ENCODE data around the gene FXR2.
A peak's percentile ranks its signal among the peaks of the same experiment; 100 is the strongest.

Gene FXR2

DNA sequence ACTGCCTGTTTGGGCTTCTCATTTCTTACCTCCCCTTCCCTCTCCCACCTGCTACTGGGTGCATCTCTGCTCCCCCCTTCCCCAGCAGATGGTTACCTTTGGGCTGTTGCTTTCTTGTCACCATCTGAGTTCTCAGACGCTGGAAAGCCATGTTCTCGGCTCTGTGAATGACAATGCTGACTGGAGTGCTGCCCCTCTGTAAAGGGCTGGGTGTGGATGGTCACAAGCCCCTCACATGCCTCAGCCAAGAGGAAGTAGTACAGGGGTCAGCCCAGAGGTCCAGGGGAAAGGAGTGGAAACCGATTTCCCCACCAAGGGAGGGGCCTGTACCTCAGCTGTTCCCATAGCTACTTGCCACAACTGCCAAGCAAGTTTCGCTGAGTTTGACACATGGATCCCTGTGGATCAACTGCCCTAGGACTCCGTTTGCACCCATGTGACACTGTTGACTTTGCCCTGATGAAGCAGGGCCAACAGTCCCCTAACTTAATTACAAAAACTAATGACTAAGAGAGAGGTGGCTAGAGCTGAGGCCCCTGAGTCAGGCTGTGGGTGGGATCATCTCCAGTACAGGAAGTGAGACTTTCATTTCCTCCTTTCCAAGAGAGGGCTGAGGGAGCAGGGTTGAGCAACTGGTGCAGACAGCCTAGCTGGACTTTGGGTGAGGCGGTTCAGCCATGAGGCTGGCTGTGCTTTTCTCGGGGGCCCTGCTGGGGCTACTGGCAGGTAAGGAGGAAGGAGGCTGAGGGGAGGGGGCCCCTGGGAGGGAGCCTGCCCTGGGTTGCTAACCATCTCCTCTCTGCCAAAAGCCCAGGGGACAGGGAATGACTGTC is 35.5 kb downstream of the FXR2 start, which contains the start of gene CD68:
TSS of gene CD68 (plus strand) at position 638 of the 833 bp plus-strand sequence. CDS start at position 678, 40 bp downstream.
- no peak within 1 kb of the TSS for H4K91ac ChIP-seq (ENCODE audit: low read depth, low read length)
- H2AK5ac ChIP-seq (ENCODE audit: low read length), result no peak within 1 kb of the TSS
- peak within 1 kb of the TSS; percentile 15 for H4K8ac ChIP-seq (ENCODE audit: low read depth, low read length)
- H3K4me2 ChIP-seq (ENCODE audit: low read length), result no peak within 1 kb of the TSS
- no peak within 1 kb of the TSS for H3K23ac ChIP-seq (ENCODE audit: low read length)
- peak; percentile 88 to 93 for DNase-seq
- no peak within 1 kb of the TSS for H2AFZ ChIP-seq (ENCODE audit: insufficient read depth, low read length, poor library complexity)
- peak within 1 kb of the TSS; percentile 9 for H4K12ac ChIP-seq (ENCODE audit: low read depth, low read length)
- peaks cover 6% of the 10 kb centered on the region for H3K79me2 ChIP-seq (ENCODE audit: control insufficient read depth, insufficient read depth, low read length, poor library complexity)
- no peak within 1 kb of the TSS for H2BK120ac ChIP-seq (ENCODE audit: insufficient read depth, low read length, poor library complexity)
- no CpG with 5 or more reads among the region's 7 CpGs for WGBS (ENCODE audit: extremely low coverage, insufficient coverage, insufficient read length)
- peak within 1 kb of the TSS; percentile 4 for H3K27ac ChIP-seq (ENCODE audit: low read depth, low read length)
- peaks cover 34 to 54% of the 10 kb centered on the region in 2 experiments for H3K36me3 ChIP-seq (ENCODE audit: control insufficient read depth in 1 of 2, insufficient read depth in 2 of 2, low read length in 2 of 2)
- no peak within 1 kb of the TSS for H3K4ac ChIP-seq (ENCODE audit: low read depth, low read length)
- H3K27me3 ChIP-seq (ENCODE audit: insufficient read depth, low read length), result no peaks in the 10 kb centered on the region
- peaks cover 2% of the 10 kb centered on the region for H3K9me3 ChIP-seq (ENCODE audit: insufficient read depth, low read depth, low read length)
- H2BK12ac ChIP-seq (ENCODE audit: low read length), result no peak within 1 kb of the TSS
- H3K18ac ChIP-seq (ENCODE audit: low read length), result no peak within 1 kb of the TSS
- H3K14ac ChIP-seq (ENCODE audit: low read length), result no peak within 1 kb of the TSS
- H2BK5ac ChIP-seq (ENCODE audit: low read depth, low read length, poor library complexity), result no peak within 1 kb of the TSS
- no peak within 1 kb of the TSS for H3K9ac ChIP-seq (ENCODE audit: low read length)
- no peak within 1 kb of the TSS for H3K4me3 ChIP-seq (ENCODE audit: low read depth, low read length)
- peaks cover 9 to 15% of the 10 kb centered on the region in 2 experiments for H3K4me1 ChIP-seq (ENCODE audit: control insufficient read depth in 1 of 2, insufficient read depth in 2 of 2, low read length in 2 of 2)
- H3K79me1 ChIP-seq (ENCODE audit: low read length), result peaks cover 12% of the 10 kb centered on the region

DNA sequence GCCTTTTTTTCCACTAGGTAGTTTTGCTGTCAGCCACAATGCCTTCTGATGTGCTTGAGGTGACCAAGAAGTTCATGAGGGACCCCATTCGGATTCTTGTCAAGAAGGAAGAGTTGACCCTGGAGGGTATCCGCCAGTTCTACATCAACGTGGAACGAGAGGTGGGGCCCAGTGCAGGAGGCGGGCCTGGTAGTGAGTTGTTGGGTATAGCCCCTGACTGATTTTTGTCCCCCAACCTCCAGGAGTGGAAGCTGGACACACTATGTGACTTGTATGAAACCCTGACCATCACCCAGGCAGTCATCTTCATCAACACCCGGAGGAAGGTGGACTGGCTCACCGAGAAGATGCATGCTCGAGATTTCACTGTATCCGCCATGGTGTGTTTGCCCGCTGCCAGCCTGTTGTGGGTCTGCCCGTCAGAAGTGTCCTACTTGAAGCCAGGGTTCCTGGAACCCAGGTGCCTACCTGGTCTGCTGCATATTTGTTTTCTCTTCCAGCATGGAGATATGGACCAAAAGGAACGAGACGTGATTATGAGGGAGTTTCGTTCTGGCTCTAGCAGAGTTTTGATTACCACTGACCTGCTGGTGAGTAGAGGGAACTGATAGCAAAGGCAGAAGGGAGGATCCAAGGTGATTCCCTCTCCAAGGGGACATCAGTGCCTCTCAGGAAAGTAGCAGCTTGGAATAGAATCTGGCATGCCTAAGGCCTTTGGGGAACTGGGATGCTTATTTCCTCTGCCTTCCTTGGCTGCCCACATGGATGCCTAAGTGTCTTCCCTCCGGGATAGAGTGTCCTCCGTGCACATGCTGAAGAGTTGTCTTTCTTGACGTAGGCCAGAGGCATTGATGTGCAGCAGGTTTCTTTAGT is 37.1 kb downstream of the FXR2 start:
- Histone ChIP-seq H3K18ac (ENCODE audit: low read length) (no peak overlapping the region), H3K27ac (ENCODE audit: low read depth, low read length) (no peak overlapping the region), H2BK120ac (ENCODE audit: insufficient read depth, low read length, poor library complexity) (no peak overlapping the region), H4K8ac (ENCODE audit: low read depth, low read length) (no peak overlapping the region), H2BK5ac (ENCODE audit: low read depth, low read length, poor library complexity) (no peak overlapping the region), H3K79me2 (ENCODE audit: control insufficient read depth, insufficient read depth, low read length, poor library complexity) (peaks cover 14% of the 10 kb centered on the region), H2AK5ac (ENCODE audit: low read length) (no peak overlapping the region), H3K9me3 (ENCODE audit: insufficient read depth, low read depth, low read length) (peaks cover 4% of the 10 kb centered on the region), H3K4ac (ENCODE audit: low read depth, low read length) (no peak overlapping the region), H3K23ac (ENCODE audit: low read length) (no peak overlapping the region), H3K4me3 (ENCODE audit: low read depth, low read length) (no peak overlapping the region), H3K14ac (ENCODE audit: low read length) (no peak overlapping the region), H3K36me3 (ENCODE audit: control insufficient read depth in 1 of 2, insufficient read depth in 2 of 2, low read length in 2 of 2) (peaks cover 39 to 59% of the 10 kb centered on the region in 2 experiments), H3K27me3 (ENCODE audit: insufficient read depth, low read length) (no peaks in the 10 kb centered on the region), H4K12ac (ENCODE audit: low read depth, low read length) (no peak overlapping the region), H3K4me2 (ENCODE audit: low read length) (no peak overlapping the region), H2BK12ac (ENCODE audit: low read length) (no peak overlapping the region), H4K91ac (ENCODE audit: low read depth, low read length) (no peak overlapping the region), H2AFZ (ENCODE audit: insufficient read depth, low read length, poor library complexity) (no peak overlapping the region), H3K4me1 (ENCODE audit: control insufficient read depth in 1 of 2, insufficient read depth in 2 of 2, low read length in 2 of 2) (peaks cover 2 to 11% of the 10 kb centered on the region in 2 experiments), H3K79me1 (ENCODE audit: low read length) (peaks cover 8% of the 10 kb centered on the region), H3K9ac (ENCODE audit: low read length) (no peak overlapping the region)
- WGBS (ENCODE audit: extremely low coverage, insufficient coverage, insufficient read length), result no CpG with 5 or more reads among the region's 17 CpGs
- no peak for DNase-seq

DNA sequence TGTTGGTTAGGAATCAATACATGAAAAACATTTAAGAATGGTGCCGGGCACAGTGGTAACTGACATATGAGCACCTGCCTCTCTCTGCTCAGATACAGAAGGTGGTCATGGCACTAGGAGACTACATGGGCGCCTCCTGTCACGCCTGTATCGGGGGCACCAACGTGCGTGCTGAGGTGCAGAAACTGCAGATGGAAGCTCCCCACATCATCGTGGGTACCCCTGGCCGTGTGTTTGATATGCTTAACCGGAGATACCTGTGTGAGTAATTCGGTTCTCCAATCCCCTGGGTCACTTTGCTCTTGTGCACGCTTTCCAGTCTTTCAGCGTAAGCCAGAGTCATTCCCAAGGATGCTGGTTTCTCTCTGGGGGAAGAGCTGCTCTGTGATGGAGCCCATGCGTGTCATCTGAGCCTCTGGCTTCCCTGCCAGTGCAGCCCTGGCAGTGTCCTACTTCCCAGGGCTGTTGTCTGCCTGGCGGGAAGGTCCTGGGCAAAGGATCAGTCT is 38.2 kb downstream of the FXR2 start:
- no peak overlapping the region for H3K18ac ChIP-seq (ENCODE audit: low read length)
- no peak for DNase-seq
- peaks cover 12% of the 10 kb centered on the region for H3K79me1 ChIP-seq (ENCODE audit: low read length)
- no peak overlapping the region for H2AFZ ChIP-seq (ENCODE audit: insufficient read depth, low read length, poor library complexity)
- H3K23ac ChIP-seq (ENCODE audit: low read length), result no peak overlapping the region
- no peak overlapping the region for H4K8ac ChIP-seq (ENCODE audit: low read depth, low read length)
- H3K36me3 ChIP-seq (ENCODE audit: control insufficient read depth in 1 of 2, insufficient read depth in 2 of 2, low read length in 2 of 2), result peaks cover 39 to 59% of the 10 kb centered on the region in 2 experiments
- H3K9ac ChIP-seq (ENCODE audit: low read length), result no peak overlapping the region
- H3K4me1 ChIP-seq (ENCODE audit: control insufficient read depth in 1 of 2, insufficient read depth in 2 of 2, low read length in 2 of 2), result peaks cover 2 to 15% of the 10 kb centered on the region in 2 experiments
- no peak overlapping the region for H3K4me2 ChIP-seq (ENCODE audit: low read length)
- no peak overlapping the region for H2BK120ac ChIP-seq (ENCODE audit: insufficient read depth, low read length, poor library complexity)
- no peak overlapping the region for H3K27ac ChIP-seq (ENCODE audit: low read depth, low read length)
- H3K14ac ChIP-seq (ENCODE audit: low read length), result no peak overlapping the region
- no peak overlapping the region for H2AK5ac ChIP-seq (ENCODE audit: low read length)
- H3K9me3 ChIP-seq (ENCODE audit: insufficient read depth, low read depth, low read length), result peaks cover 4% of the 10 kb centered on the region
- H4K12ac ChIP-seq (ENCODE audit: low read depth, low read length), result no peak overlapping the region
- H2BK12ac ChIP-seq (ENCODE audit: low read length), result no peak overlapping the region
- H4K91ac ChIP-seq (ENCODE audit: low read depth, low read length), result no peak overlapping the region
- H3K27me3 ChIP-seq (ENCODE audit: insufficient read depth, low read length), result no peaks in the 10 kb centered on the region
- H3K4me3 ChIP-seq (ENCODE audit: low read depth, low read length), result no peak overlapping the region
- H3K79me2 ChIP-seq (ENCODE audit: control insufficient read depth, insufficient read depth, low read length, poor library complexity), result peaks cover 14% of the 10 kb centered on the region
- H2BK5ac ChIP-seq (ENCODE audit: low read depth, low read length, poor library complexity), result no peak overlapping the region
- no CpG with 5 or more reads among the region's 14 CpGs for WGBS (ENCODE audit: extremely low coverage, insufficient coverage, insufficient read length)
- H3K4ac ChIP-seq (ENCODE audit: low read depth, low read length), result no peak overlapping the region

DNA sequence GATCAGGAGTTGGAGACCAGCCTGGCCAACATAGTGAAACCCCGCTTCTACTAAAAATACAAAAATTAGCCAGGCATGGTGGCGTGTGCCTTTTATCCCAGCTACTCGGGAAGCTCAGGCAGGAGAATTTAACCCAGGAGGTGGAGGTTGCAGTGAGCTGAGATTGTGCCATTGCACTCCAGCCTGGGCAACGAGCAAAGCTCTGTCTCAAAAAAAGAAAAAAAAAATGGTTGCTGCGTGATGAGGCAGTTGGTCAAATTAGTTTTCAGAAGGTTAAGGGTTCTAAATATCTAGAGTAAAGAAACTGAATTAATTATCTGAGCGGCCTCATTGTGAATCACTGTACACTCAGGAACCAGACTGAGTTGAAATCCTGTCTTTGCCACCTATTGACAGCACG is 38.7 kb downstream of the FXR2 start:
- no peak overlapping the region for H2BK5ac ChIP-seq (ENCODE audit: low read depth, low read length, poor library complexity)
- H3K36me3 ChIP-seq (ENCODE audit: control insufficient read depth in 1 of 2, insufficient read depth in 2 of 2, low read length in 2 of 2), result peaks cover 42 to 63% of the 10 kb centered on the region in 2 experiments
- no peak overlapping the region for H3K27ac ChIP-seq (ENCODE audit: low read depth, low read length)
- peaks cover 2% of the 10 kb centered on the region for H3K9me3 ChIP-seq (ENCODE audit: insufficient read depth, low read depth, low read length)
- H3K18ac ChIP-seq (ENCODE audit: low read length), result no peak overlapping the region
- H3K4ac ChIP-seq (ENCODE audit: low read depth, low read length), result no peak overlapping the region
- H3K4me2 ChIP-seq (ENCODE audit: low read length), result no peak overlapping the region
- no peak overlapping the region for H4K12ac ChIP-seq (ENCODE audit: low read depth, low read length)
- no peak overlapping the region for H3K14ac ChIP-seq (ENCODE audit: low read length)
- H2BK12ac ChIP-seq (ENCODE audit: low read length), result no peak overlapping the region
- H3K79me2 ChIP-seq (ENCODE audit: control insufficient read depth, insufficient read depth, low read length, poor library complexity), result peaks cover 14% of the 10 kb centered on the region
- no peak overlapping the region for H4K8ac ChIP-seq (ENCODE audit: low read depth, low read length)
- peaks cover 2 to 15% of the 10 kb centered on the region in 2 experiments for H3K4me1 ChIP-seq (ENCODE audit: control insufficient read depth in 1 of 2, insufficient read depth in 2 of 2, low read length in 2 of 2)
- DNase-seq, result no peak
- no peak overlapping the region for H3K9ac ChIP-seq (ENCODE audit: low read length)
- H4K91ac ChIP-seq (ENCODE audit: low read depth, low read length), result no peak overlapping the region
- H2AFZ ChIP-seq (ENCODE audit: insufficient read depth, low read length, poor library complexity), result no peak overlapping the region
- H3K79me1 ChIP-seq (ENCODE audit: low read length), result peaks cover 12% of the 10 kb centered on the region
- no peak overlapping the region for H3K4me3 ChIP-seq (ENCODE audit: low read depth, low read length)
- no peak overlapping the region for H2BK120ac ChIP-seq (ENCODE audit: insufficient read depth, low read length, poor library complexity)
- H3K23ac ChIP-seq (ENCODE audit: low read length), result no peak overlapping the region
- H2AK5ac ChIP-seq (ENCODE audit: low read length), result no peak overlapping the region
- no CpG with 5 or more reads among the region's 7 CpGs for whole genome bisulfite sequencing (ENCODE audit: extremely low coverage, insufficient coverage, insufficient read length)
- H3K27me3 ChIP-seq (ENCODE audit: insufficient read depth, low read length), result no peaks in the 10 kb centered on the region

All from trophoblast cell (in vitro differentiated cells and primary cell).